HG03442 (cell line): ENCODE results near the gene GLT6D1.

ENCODE experiments used
- ATAC-seq: cut with Tn5 transposase; IDR thresholded peaks from one replicate; pipeline ENCODE4 v1.9.1; 2021; ENCODE audit warnings: mild to moderate bottlenecking, moderate library complexity; ENCODE audit not compliant: unreplicated experiment

The GLT6D1 gene

GRCh38 chr9:135587658-135588057 is 51.7 kb downstream of the GLT6D1 start:
- no peak for ATAC-seq

DNA sequence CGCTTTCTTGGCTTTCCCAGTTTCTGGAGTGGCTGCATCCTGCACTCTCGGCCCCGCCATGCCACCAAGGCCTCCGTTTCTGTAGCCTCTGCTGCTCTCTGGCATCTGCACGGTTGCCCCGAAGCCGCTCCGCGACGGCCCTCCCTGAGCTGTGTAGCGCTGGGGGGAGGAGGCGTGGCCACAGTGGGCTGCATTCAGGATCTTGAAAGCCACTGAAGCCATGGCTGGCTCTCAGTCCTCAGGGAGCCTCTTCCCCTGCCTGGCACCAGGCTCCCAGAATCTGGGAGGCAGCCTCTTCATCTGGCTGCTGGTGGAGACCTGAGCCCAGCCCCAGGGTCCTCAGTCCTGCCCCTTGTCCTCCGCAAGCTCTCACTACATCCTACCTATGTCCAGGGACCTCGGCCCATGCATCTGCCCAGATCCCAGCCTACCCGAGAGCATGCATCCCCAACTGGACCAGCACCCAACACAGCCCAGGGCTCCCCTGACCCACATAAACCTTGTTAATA is 52.7 kb downstream of the GLT6D1 start:
- no peak for ATAC-seq

GRCh38 chr9:135584934-135585333 is 54.4 kb downstream of the GLT6D1 start:
- no peak for ATAC-seq

DNA sequence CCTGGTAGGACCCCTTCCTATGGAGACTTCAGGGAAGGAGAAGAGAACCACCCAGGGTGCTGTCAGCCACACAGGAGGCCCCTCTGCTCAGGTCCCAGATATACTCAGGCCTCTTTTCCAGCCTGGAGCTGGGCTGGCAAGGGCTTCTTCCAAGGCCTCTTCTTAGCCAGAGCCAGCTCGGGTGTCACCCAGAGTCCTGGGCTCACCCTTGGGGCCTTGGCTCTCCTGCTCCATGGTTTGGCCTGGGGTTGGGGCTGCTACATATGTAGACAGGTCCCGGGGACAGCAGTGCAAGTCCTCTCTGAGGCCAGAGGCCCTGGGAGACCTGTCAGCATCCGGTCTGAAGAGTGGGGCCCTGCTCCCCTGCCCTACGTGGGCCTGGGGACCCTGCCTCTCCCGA is 55.0 kb downstream of the GLT6D1 start:
- no peak for ATAC-seq

DNA sequence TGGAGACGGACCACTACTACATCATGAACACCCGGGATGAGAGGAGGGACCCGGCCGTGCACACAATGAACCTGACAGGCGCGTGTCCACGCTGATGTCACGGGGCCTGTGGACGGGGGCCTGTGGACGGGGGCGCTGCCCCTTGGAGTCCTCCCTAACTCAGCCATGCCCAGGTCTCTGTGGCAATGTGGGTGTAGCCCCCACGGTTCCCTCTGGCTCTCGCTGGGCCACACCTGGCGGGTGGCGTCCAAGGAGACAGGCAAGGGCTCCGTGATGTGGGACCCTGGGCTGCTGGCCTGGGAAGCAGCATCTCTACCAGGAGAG is 55.7 kb downstream of the GLT6D1 start:
- ATAC-seq: no peak

DNA sequence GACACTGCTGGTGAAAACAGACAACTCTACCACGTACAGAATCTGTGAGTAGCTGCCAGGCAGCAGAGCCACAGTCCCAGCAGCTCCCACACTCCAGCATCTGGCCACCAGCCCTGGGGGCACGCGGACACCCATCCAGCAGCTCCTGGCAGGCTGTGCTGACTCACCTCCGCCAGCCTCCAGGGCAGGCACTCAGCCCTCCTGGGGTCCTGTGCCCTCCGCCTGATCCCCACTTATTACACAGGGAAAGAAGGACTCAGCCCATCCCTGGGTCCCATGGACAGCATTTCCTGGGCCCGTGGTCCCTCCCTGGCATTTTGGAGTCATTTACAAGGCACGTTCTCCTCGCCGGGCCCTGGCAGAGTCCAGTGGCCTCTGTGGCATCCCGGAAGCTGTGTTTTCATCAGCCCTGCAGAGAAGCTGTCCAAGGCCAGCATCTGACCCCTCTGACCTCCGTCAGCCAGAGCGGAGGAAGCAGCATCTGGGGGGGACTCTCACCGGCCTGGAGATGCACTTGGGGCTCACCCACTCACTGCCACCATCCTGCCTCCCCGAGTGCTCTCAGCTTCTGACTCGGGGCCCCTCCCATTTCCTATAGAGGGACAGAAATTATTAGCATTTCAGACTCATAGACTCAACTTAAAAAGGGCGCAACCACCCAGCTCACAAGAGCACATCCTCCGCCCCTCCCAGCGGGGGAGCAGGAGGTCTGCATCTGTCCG is 56.2 kb downstream of the GLT6D1 start:
- no peak for ATAC-seq

DNA sequence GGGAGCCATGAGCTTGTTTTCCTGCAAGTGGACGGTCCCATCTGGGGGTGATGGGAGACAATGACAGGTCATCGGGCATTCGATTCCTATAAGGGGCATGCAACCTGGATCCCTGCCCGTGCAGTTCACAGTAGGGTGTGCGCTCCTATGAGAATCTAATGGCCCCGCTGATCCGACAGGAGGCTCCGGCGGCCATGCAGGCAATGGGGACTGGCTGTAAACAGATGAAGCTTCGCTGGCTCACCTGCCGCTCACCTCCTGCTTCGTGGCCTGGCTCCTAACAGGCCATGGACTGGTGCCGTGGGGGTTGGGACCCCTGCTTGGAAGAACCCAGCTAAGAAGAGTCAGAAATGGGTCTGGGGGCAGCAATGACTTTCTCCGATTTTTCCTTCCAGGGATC is 56.8 kb downstream of the GLT6D1 start:
- ATAC-seq: no peak

- no peak for ATAC-seq
Measured at GRCh38 chr9:135581636-135582426, 57.5 kb downstream of the GLT6D1 start.

DNA sequence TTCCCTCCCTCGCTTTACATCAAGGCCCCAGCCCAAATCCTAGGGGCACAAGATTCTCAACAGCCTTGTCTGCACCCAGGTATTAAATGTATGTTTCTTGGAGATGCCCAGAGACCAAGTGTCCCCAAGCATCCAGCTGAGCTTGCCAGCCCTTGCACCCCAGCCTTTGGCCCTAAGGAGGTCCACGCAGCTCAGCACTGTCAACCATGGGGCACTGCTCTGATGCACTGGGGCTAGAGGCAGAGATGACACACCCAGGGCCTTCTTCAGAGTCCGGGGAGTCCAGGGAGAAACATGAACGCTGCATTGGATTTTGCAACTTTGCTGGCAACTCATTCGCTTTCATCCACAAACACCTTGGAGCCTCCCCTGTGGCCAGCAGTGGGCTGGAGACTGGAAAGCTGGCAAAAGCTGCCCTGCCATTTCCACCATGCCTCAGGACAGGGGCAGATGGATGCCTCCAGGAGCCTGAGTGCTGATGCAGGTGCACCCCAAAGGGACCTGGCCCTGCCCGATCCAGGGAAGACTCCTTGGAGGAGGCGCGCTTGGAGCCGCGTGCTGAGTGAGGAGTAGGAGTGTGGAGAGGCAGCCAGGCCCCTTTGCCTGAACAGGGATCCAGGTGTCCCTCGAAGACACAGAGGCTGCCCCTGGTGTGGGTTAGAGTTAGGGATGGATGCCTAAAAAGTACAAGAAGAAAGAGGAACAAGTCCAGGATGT is 58.5 kb downstream of the GLT6D1 start:
- no peak for ATAC-seq

- no peak for ATAC-seq
Measured at GRCh38 chr9:135579889-135580660, 59.3 kb downstream of the GLT6D1 start.

DNA sequence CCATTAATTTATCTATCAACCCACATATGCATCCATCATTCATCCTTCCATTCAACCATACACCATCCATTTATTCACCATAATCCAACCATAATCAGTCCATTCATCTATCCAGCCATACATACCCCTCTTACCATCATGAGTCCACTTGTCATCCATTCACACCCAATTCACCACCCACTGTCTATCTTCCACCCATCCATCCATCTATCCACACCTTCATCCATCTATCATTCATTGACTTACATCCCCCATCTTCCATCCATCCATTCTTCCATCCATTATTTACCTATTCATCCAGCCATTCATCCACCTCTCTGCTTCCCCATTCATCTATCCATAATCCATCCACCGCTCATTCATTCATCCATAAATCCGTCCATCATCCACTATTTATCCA is 60.0 kb downstream of the GLT6D1 start:
- no peak for ATAC-seq

DNA sequence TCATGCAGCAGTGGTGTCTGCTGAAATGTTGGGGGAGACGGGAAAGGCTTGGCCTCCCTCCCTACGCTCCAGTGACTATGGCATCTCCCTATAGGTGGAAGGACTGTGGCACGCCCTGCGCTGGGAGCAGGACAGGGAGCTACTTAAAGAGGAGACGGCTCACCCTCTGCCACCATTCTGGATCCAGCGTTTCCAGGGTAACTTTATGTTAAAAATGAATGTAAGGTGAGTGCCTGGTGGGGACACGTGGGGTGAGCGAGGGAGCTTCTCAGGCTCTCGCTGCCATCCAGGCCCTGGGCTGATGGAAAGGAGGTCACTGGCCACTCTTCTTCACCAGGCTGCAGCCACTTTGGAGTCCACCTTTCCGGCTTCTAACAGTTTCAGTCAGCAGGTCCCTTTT is 62.1 kb downstream of the GLT6D1 start:
- ATAC-seq: no peak

GRCh38 chr9:135575995-135576631 is 63.2 kb downstream of the GLT6D1 start:
- ATAC-seq: no peak

DNA sequence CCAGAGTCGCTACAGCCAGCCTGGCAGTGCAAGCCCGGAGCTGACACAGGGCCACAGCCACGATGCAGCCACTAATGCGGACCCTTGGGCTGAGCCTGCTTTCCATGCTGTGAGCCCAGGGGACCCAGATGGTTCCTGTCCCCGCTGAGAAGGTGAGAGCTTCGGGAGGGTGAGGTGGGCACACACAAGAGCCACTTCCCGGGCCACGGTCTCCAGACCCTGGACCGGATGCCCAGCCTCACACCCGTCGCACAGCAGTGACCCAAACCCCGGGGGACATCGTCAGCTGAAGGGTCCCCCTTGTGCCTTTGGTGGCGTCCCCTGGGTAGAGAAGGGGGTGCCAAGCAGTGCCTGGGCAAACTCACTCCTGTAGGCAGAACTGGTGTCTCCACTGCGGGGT is 64.4 kb downstream of the GLT6D1 start:
- no peak for ATAC-seq

GRCh38 chr9:135574331-135574730 is 65.0 kb downstream of the GLT6D1 start:
- no peak for ATAC-seq
